HepG2 (cell line): ENCODE data around the gene BRIP1. TPM values are rescaled to one million over a fixed set of nuclear protein-coding genes. Genes with fewer than 3 reads are reported as not detected.

Experiments
- ATAC-seq: fragments of 200-7000 bp; cut with Tn5 transposase; 3 replicates; pipeline ENCODE4 v1.9.1; 2020; ENCODE audit warnings: mild to moderate bottlenecking, moderate library complexity
- BruUV-seq: library from RNA; stranded (reverse); fragments of 400-500 nt; replicated peaks from 2 replicates; lab custom pipeline; 2021; lab: Mats Ljungman, UMichigan
- CTCF ChIA-PET: fragments of 300-600 bp; formaldehyde crosslinking; extraction: SDS; loops from one replicate; lab custom pipeline; 2021; ENCODE audit warnings: low total read pairs, inconsistent platforms, low intra/inter-chr PET ratio; lab: Yijun Ruan, JAX
- POLR2A ChIA-PET: fragments of 350-600 bp; sonication (Branson Sonifier 250); formaldehyde crosslinking; loops from one replicate; lab custom pipeline; 2020; ENCODE audit warnings: antibody characterized with exemption, inconsistent platforms; lab: Yijun Ruan, JAX
- DNase-seq: peaks from one replicate; pipeline ENCODE4 v3.0.0-alpha.2; 2015; ENCODE audit warnings: low spot score
- FAIRE-seq: peaks from 3 replicates; lab custom pipeline; 2011; peaks lifted over from hg19 to GRCh38; lab: Jason Lieb, UNC
- H2AFZ ChIP-seq: one replicate; pipeline ENCODE4 v1.6.1; 2011; ENCODE audit warnings: low read length, inconsistent platforms
- H3K27ac ChIP-seq: fragments of 300-600 bp; 3 replicates; pipeline ENCODE4 v1.8.0; 2011; ENCODE audit warnings: mixed run types, mild to moderate bottlenecking, mixed read lengths, low read length, inconsistent platforms; ENCODE audit not compliant: insufficient read depth; ENCODE audit errors: extremely low read length
- H3K27me3 ChIP-seq, 2 experiments: fragments of 200-600 bp in 1 of 2; 2 replicates in 1 of 2; 3 replicates in 1 of 2; pipeline versions ENCODE4 v1.6.0 to v1.8.0; 2011; ENCODE audit warnings: low read length in 2 of 2, mild to moderate bottlenecking in 2 of 2, moderate library complexity in 2 of 2, inconsistent platforms in 1 of 2; ENCODE audit not compliant: insufficient read depth in 2 of 2, control insufficient read depth in 1 of 2
- H3K36me3 ChIP-seq, 2 experiments: fragments of 200-600 bp in 1 of 2; replicated peaks in 1 of 2; 2 replicates in 1 of 2; 3 replicates in 1 of 2; pipeline versions ENCODE4 v1.5.1 to v1.8.0; 2011; ENCODE audit warnings: low read length in 2 of 2, inconsistent platforms in 1 of 2; ENCODE audit not compliant: insufficient read depth in 2 of 2, control insufficient read depth in 1 of 2
- H3K4me1 ChIP-seq: 2 replicates; pipeline ENCODE4 v1.5.1; 2012; ENCODE audit warnings: low read length, inconsistent platforms; ENCODE audit not compliant: insufficient read depth
- H3K4me2 ChIP-seq: 2 replicates; pipeline ENCODE4 v1.6.0; 2011; ENCODE audit warnings: low read depth, low read length, inconsistent platforms
- H3K4me3 ChIP-seq, 3 experiments: fragments of 200-600 bp in 1 of 3; sonication (generic), shearing (Covaris generic) in 1 of 3; replicated peaks in 1 of 3; 2 replicates each; pipeline ENCODE4 v1.5.1; 2011 to 2016; ENCODE audit warnings: low read length in 3 of 3, inconsistent platforms in 2 of 3, low read depth in 2 of 3, mild to moderate bottlenecking in 2 of 3, control low read depth in 1 of 3, mixed read lengths in 1 of 3; ENCODE audit not compliant: insufficient read depth in 1 of 3
- H3K79me2 ChIP-seq: one replicate; pipeline ENCODE4 v1.6.1; 2011; ENCODE audit warnings: low read length, inconsistent platforms; ENCODE audit not compliant: insufficient read depth
- H3K9ac ChIP-seq: 2 replicates; pipeline ENCODE4 v1.6.0; 2011; ENCODE audit warnings: mild to moderate bottlenecking, low read depth, low read length, inconsistent platforms; ENCODE audit not compliant: insufficient read depth
- H3K9me3 ChIP-seq: 2 replicates; pipeline ENCODE4 v1.5.1; 2012; ENCODE audit warnings: mild to moderate bottlenecking, low read length
- H4K20me1 ChIP-seq: 2 replicates; pipeline ENCODE4 v1.6.0; 2011; ENCODE audit warnings: inconsistent platforms, mild to moderate bottlenecking, low read length, moderate library complexity; ENCODE audit not compliant: insufficient read depth
- CTCF ChIP-seq: sonication (generic); formaldehyde crosslinking; IDR thresholded peaks from 2 replicates; pipeline ENCODE4 v1.5.0; 2020; ENCODE audit warnings: mild to moderate bottlenecking, missing genetic modification reagents, moderate library complexity
- ERF ChIP-seq: IDR thresholded peaks from 2 replicates; pipeline ENCODE4 v1.6.1; 2018; ENCODE audit warnings: missing biosample characterization, missing genetic modification reagents
- MED1 ChIP-seq: sonication (generic); formaldehyde crosslinking; IDR thresholded peaks from 2 replicates; pipeline ENCODE4 v1.4.0; 2020; ENCODE audit warnings: missing genetic modification reagents
- SALL1 ChIP-seq: sonication (generic); formaldehyde crosslinking; IDR thresholded peaks from 2 replicates; pipeline ENCODE4 v1.8.0; 2022; ENCODE audit warnings: mild to moderate bottlenecking, missing genetic modification reagents
- SP4 ChIP-seq: sonication (generic); formaldehyde crosslinking; IDR thresholded peaks from 2 replicates; pipeline ENCODE4 v1.8.1; 2023; ENCODE audit warnings: mild to moderate bottlenecking, missing genetic modification reagents
- ZFP62 ChIP-seq: sonication (generic); formaldehyde crosslinking; IDR thresholded peaks from 2 replicates; pipeline ENCODE4 v1.4.0; 2020; ENCODE audit warnings: missing genetic modification reagents
- ZNF317 ChIP-seq: sonication (generic); formaldehyde crosslinking; IDR thresholded peaks from 2 replicates; pipeline ENCODE4 v1.5.0; 2020; ENCODE audit warnings: mild to moderate bottlenecking, missing genetic modification reagents
- ZNF331 ChIP-seq: sonication (generic); formaldehyde crosslinking; IDR thresholded peaks from 2 replicates; pipeline ENCODE4 v1.4.0; 2020; ENCODE audit warnings: missing genetic modification reagents
- ZNF503 ChIP-seq: sonication (generic); formaldehyde crosslinking; IDR thresholded peaks from 2 replicates; pipeline ENCODE4 v1.4.0; 2020; ENCODE audit warnings: missing genetic modification reagents
- ZNF619 ChIP-seq: sonication (generic); formaldehyde crosslinking; IDR thresholded peaks from 2 replicates; pipeline ENCODE4 v1.4.0; 2020; ENCODE audit warnings: mild to moderate bottlenecking, missing genetic modification reagents
- ZNF784 ChIP-seq: sonication (generic); formaldehyde crosslinking; IDR thresholded peaks from 2 replicates; pipeline ENCODE4 v1.5.1; 2020; ENCODE audit warnings: missing genetic modification reagents, mild to moderate bottlenecking, borderline replicate concordance
- WGBS: methylation state at CpG from one replicate; pipeline ENCODE4 v1.1.6; 2017; ENCODE audit warnings: low lambda C conversion rate; 5-methylcytosine and 5-hydroxymethylcytosine counted together
- in situ Hi-C: cut with HindIII; loops from 2 replicates; pipeline ENCODE4 v1.10.0; 2017; ENCODE audit warnings: low pct_unique_long_range_greater_than_20kb; ENCODE audit not compliant: extremely low pct_ligation_motif_present
- intact Hi-C: fragments of 100-400 bp; cut with micrococcal nuclease; formaldehyde crosslinking; loops from one replicate; pipeline ENCODE4 v1.10.0; 2022; ENCODE audit not compliant: unreplicated experiment
- polyA plus RNA-seq, 8 experiments: library from polyadenylated mRNA; depleted of rRNA in 3 of 8; stranded (reverse) in 7 of 8; unstranded in 1 of 8; fragments of >200 nt; fragmentation: Illumina TruSeq in 4 of 8; extraction: Trizol in 4 of 8; gene quantifications; 2 replicates each; pipeline versions ENCODE4 v1.2.1 to v1.2.3, GENCODE V29; 2011 to 2016; ENCODE audit warnings: low read depth in 4 of 8, missing spikeins in 1 of 8, mixed read lengths in 1 of 8; ENCODE audit not compliant: insufficient read depth in 1 of 8
- total RNA-seq, 5 experiments: library from RNA; depleted of rRNA; stranded (reverse); fragments of >200 nt; fragmentation: Illumina TruSeq; extraction: Trizol; gene quantifications; 2 replicates each; pipeline ENCODE4 v1.2.3, GENCODE V29; 2016; ENCODE audit warnings: low read depth in 1 of 5
- TF ChIP-seq, protein P1 (sequence below): sonication (generic); formaldehyde crosslinking; IDR thresholded peaks from 2 replicates; pipeline ENCODE4 v1.4.0; 2020; ENCODE audit warnings: missing genetic modification reagents
- TF ChIP-seq, protein P2 (sequence below): sonication (generic); formaldehyde crosslinking; IDR thresholded peaks from 2 replicates; pipeline ENCODE4 v1.9.0; 2021; ENCODE audit warnings: missing genetic modification reagents, borderline replicate concordance

Gene BRIP1
- total and polyA plus RNA-seq, 2 of the 13 experiments (the other 11 are each of a cell fraction or from before 2014, with no cell fraction given), result 3.8 to 27.7 TPM

DNA sequence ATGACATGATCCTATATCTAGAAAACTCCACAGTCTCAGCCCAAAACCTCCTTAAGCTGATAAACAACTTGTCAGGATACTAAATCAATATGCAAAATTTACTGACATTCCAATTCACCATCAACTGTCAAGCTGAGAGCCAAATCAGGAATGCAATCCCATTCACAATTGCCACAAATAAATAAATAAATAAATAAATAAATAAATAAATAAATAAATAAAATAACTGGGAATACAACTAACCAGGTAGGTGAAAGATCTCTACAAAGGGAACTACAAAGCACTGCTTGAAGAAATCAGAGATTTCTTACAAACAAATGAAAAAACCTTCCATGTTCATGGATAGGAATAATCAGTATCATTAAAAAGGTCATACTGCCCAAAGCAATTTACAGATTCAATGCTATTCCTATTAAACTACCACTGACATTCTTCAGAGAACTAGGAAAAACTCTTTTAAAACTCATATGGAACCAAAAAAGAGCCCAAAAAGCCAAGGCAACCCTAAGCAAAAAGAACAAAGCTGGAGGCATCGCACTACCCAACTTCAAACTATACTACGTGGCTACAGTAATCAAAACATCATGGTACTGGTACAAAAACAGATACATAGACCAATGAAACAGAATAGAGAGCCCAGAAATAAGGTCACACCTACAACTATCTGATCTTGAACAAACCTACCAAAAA is 37.7 kb downstream of the BRIP1 start:
- intact Hi-C loops (no loop called here), in situ Hi-C loops (loop anchor here (25.0 kb wide), 1 partner anchor 813 kb away; no protein-coding TSS in a partner anchor)
- ATAC-seq, result no peak
- BruUV-seq, result no TSS peak
- Histone ChIP-seq H3K27me3 (no peaks in the 10 kb centered on the region), H3K9ac (no peak overlapping the region), H3K4me2 (no peak overlapping the region), H3K4me3 (no peak overlapping the region), H2AFZ (no peak overlapping the region), H3K79me2 (no peaks in the 10 kb centered on the region), H3K36me3 (peaks cover 4 to 8% of the 10 kb centered on the region in 2 experiments; a peak in 4 of 5 replicates), H3K9me3 (no peaks in the 10 kb centered on the region), H3K4me1 (no peaks in the 10 kb centered on the region), H3K27ac (no peak overlapping the region), H4K20me1 (no peaks in the 10 kb centered on the region)
- ChIA-PET CTCF (no interaction called here), POLR2A (no interaction called here)
- FAIRE-seq, result no peak
- DNase-seq, result no peak
- WGBS, result 99% methylated on average over 2 of the region's 2 CpGs
- no peak for TF ChIP-seq SP4 (CRISPR knock-in tag)
- no peak for TF ChIP-seq CTCF (CRISPR knock-in tag)
- TF ChIP-seq MED1, result no peak
- TF ChIP-seq ZNF317 (CRISPR knock-in tag), result no peak
- no peak for TF ChIP-seq SALL1 (CRISPR knock-in tag)
- no peak for TF ChIP-seq ERF
- no peak for TF ChIP-seq ZNF503
- no peak for TF ChIP-seq ZNF331 (CRISPR knock-in tag)
- TF ChIP-seq ZFP62 (CRISPR knock-in tag), result no peak
- TF ChIP-seq, protein P1, sequence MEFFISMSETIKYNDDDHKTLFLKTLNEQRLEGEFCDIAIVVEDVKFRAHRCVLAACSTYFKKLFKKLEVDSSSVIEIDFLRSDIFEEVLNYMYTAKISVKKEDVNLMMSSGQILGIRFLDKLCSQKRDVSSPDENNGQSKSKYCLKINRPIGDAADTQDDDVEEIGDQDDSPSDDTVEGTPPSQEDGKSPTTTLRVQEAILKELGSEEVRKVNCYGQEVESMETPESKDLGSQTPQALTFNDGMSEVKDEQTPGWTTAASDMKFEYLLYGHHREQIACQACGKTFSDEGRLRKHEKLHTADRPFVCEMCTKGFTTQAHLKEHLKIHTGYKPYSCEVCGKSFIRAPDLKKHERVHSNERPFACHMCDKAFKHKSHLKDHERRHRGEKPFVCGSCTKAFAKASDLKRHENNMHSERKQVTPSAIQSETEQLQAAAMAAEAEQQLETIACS (CRISPR knock-in tag), result no peak
- TF ChIP-seq ZNF784 (CRISPR knock-in tag), result no peak
- no peak for TF ChIP-seq ZNF619 (CRISPR knock-in tag)
- TF ChIP-seq, protein P2, sequence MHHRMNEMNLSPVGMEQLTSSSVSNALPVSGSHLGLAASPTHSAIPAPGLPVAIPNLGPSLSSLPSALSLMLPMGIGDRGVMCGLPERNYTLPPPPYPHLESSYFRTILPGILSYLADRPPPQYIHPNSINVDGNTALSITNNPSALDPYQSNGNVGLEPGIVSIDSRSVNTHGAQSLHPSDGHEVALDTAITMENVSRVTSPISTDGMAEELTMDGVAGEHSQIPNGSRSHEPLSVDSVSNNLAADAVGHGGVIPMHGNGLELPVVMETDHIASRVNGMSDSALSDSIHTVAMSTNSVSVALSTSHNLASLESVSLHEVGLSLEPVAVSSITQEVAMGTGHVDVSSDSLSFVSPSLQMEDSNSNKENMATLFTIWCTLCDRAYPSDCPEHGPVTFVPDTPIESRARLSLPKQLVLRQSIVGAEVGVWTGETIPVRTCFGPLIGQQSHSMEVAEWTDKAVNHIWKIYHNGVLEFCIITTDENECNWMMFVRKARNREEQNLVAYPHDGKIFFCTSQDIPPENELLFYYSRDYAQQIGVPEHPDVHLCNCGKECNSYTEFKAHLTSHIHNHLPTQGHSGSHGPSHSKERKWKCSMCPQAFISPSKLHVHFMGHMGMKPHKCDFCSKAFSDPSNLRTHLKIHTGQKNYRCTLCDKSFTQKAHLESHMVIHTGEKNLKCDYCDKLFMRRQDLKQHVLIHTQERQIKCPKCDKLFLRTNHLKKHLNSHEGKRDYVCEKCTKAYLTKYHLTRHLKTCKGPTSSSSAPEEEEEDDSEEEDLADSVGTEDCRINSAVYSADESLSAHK, result no peak
